ENCODE measurements around the gene CRTC3. TPM values are rescaled to one million over a fixed set of nuclear protein-coding genes. Genes with fewer than 3 reads are reported as not detected.

Gene CRTC3
- polyA plus RNA-seq, 2 donors, result 5.0 to 7.1 TPM

- no peaks in the 10 kb centered on the region for H3K27me3 ChIP-seq (ENCODE audit: control insufficient read depth in 1 of 2, insufficient read depth in 2 of 2, low read length in 2 of 2)
- no peak overlapping the region for H3K4me3 ChIP-seq (ENCODE audit: low read depth in 1 of 2, low read length in 2 of 2)
- H3K27ac ChIP-seq (ENCODE audit: low read depth in 2 of 2, low read length in 1 of 2), result no peak overlapping the region
- H3K9me3 ChIP-seq (ENCODE audit: control insufficient read depth in 2 of 2, insufficient read depth in 1 of 2, low read depth in 1 of 2, low read length in 1 of 2), result no peaks in the 10 kb centered on the region
- H3K4me1 ChIP-seq (ENCODE audit: control insufficient read depth in 2 of 2, insufficient read depth in 2 of 2, low read length in 1 of 2), result peaks cover 2% of the 10 kb centered on the region in 2 donors
- H3K36me3 ChIP-seq (ENCODE audit: control insufficient read depth in 2 of 2, insufficient read depth in 2 of 2, low read length in 1 of 2), result no peaks in the 10 kb centered on the region
Measured at GRCh38 chr15:90565866-90566265, 36.1 kb downstream of the CRTC3 start.

DNA sequence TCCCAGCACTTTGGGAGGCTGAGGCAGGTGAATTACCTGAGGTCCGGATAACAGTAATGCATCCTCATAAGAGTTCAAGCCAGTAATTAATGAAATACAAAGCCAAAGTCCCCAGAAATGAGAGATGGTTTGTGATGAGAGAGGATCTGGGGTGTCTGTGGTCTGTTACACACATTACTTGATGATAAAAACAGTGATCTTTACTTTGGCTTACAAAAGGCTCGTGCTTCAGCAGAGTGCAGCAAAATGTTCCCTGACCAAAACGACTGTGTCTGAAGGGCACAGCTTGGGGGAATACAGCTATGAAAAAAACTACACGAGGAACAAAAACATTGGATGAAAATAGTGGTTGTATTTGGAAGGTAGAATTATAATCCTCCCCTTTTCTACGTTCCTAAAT is 40.9 kb downstream of the CRTC3 start:
- Histone ChIP-seq H3K4me3 (ENCODE audit: low read depth in 1 of 2, low read length in 2 of 2) (no peak overlapping the region), H3K36me3 (ENCODE audit: control insufficient read depth in 2 of 2, insufficient read depth in 2 of 2, low read length in 1 of 2) (no peaks in the 10 kb centered on the region), H3K27me3 (ENCODE audit: control insufficient read depth in 1 of 2, insufficient read depth in 2 of 2, low read length in 2 of 2) (no peaks in the 10 kb centered on the region), H3K27ac (ENCODE audit: low read depth in 2 of 2, low read length in 1 of 2) (no peak overlapping the region), H3K4me1 (ENCODE audit: control insufficient read depth in 2 of 2, insufficient read depth in 2 of 2, low read length in 1 of 2) (no peaks in the 10 kb centered on the region), H3K9me3 (ENCODE audit: control insufficient read depth in 2 of 2, insufficient read depth in 1 of 2, low read depth in 1 of 2, low read length in 1 of 2) (no peaks in the 10 kb centered on the region)
- WGBS, 2 donors, result 55 to 56% methylated on average over 5 of the region's 5 CpGs

- H3K4me1 ChIP-seq (ENCODE audit: control insufficient read depth in 2 of 2, insufficient read depth in 2 of 2, low read length in 1 of 2), result no peaks in the 10 kb centered on the region
- 45 to 53% methylated on average over 4 of the region's 4 CpGs for WGBS, 2 donors
- H3K36me3 ChIP-seq (ENCODE audit: control insufficient read depth in 2 of 2, insufficient read depth in 2 of 2, low read length in 1 of 2), result no peaks in the 10 kb centered on the region
- no peaks in the 10 kb centered on the region for H3K9me3 ChIP-seq (ENCODE audit: control insufficient read depth in 2 of 2, insufficient read depth in 1 of 2, low read depth in 1 of 2, low read length in 1 of 2)
- H3K27ac ChIP-seq (ENCODE audit: low read depth in 2 of 2, low read length in 1 of 2), result peak overlapping the region; percentile 0 to 57
- no peak overlapping the region for H3K4me3 ChIP-seq (ENCODE audit: low read depth in 1 of 2, low read length in 2 of 2)
- H3K27me3 ChIP-seq (ENCODE audit: control insufficient read depth in 1 of 2, insufficient read depth in 2 of 2, low read length in 2 of 2), result no peaks in the 10 kb centered on the region
Measured at GRCh38 chr15:90571063-90571541, 41.4 kb downstream of the CRTC3 start.

DNA sequence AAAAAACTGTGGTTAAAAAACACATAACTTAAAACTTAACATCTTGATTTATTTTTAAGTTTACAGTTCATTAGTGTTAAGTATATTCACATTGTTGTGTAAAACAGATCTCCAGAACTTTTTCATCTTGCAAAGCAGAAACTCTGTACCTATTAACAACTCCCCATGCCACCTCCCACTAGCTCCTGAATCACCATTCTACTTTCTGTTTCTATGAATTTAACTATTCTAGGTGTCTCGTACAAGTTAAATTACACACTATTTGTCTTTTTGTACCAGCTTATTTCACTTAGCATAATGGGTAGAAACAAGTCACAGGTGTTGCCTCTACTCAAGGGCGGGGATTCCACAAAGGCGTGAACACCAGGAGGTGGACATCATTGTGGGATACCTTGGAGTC is 43.2 kb downstream of the CRTC3 start:
- Histone ChIP-seq H3K36me3 (ENCODE audit: control insufficient read depth in 2 of 2, insufficient read depth in 2 of 2, low read length in 1 of 2) (peaks cover 0 to 2% of the 10 kb centered on the region in 2 donors), H3K27ac (ENCODE audit: low read depth in 2 of 2, low read length in 1 of 2) (no peak overlapping the region), H3K4me1 (ENCODE audit: control insufficient read depth in 2 of 2, insufficient read depth in 2 of 2, low read length in 1 of 2) (no peaks in the 10 kb centered on the region), H3K27me3 (ENCODE audit: control insufficient read depth in 1 of 2, insufficient read depth in 2 of 2, low read length in 2 of 2) (no peaks in the 10 kb centered on the region), H3K4me3 (ENCODE audit: low read depth in 1 of 2, low read length in 2 of 2) (no peak overlapping the region), H3K9me3 (ENCODE audit: control insufficient read depth in 2 of 2, insufficient read depth in 1 of 2, low read depth in 1 of 2, low read length in 1 of 2) (no peaks in the 10 kb centered on the region)
- WGBS, 2 donors, result 90 to 92% methylated on average over 3 of the region's 3 CpGs

DNA sequence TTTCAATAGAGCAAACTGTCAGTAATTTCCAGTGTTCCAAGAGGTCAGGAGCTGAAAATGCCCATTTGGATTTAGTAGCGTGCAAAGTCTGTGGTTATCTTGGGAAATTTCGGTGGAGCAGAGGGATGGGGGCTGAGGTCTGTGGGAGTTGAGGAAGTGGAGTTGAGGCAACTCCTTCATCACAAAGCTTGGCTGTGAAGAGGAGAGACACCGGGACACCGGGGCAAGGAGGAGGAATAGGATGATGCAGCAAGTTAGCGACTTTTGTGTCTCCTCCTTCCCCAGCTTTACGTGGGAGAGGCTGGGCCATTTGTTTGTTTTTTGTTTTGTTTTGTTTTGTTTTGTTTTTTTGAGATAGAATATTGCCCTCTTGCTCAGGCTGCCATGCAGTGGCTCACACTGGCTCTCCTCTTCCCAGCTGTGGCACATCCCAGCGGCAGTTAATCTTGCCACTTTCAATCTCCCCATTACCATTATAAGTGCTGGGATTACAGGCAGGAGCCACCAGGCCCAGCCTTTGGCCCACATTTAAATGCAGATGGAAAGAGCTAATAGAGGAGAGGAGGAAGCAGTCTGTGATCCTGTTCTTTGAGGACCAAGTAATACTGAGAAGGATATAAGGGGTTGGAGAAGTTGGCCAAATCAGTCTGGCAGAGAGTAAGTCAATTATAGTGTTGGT is 47.1 kb downstream of the CRTC3 start:
- Histone ChIP-seq H3K36me3 (ENCODE audit: control insufficient read depth in 2 of 2, insufficient read depth in 2 of 2, low read length in 1 of 2) (peaks cover 0 to 2% of the 10 kb centered on the region in 2 donors), H3K4me3 (ENCODE audit: low read depth in 1 of 2, low read length in 2 of 2) (no peak overlapping the region), H3K27ac (ENCODE audit: low read depth in 2 of 2, low read length in 1 of 2) (no peak overlapping the region), H3K4me1 (ENCODE audit: control insufficient read depth in 2 of 2, insufficient read depth in 2 of 2, low read length in 1 of 2) (peaks cover 3 to 6% of the 10 kb centered on the region in 2 donors), H3K27me3 (ENCODE audit: control insufficient read depth in 1 of 2, insufficient read depth in 2 of 2, low read length in 2 of 2) (no peaks in the 10 kb centered on the region), H3K9me3 (ENCODE audit: control insufficient read depth in 2 of 2, insufficient read depth in 1 of 2, low read depth in 1 of 2, low read length in 1 of 2) (no peaks in the 10 kb centered on the region)
- 91% methylated on average over 7 of the region's 7 CpGs for WGBS, 2 donors

DNA sequence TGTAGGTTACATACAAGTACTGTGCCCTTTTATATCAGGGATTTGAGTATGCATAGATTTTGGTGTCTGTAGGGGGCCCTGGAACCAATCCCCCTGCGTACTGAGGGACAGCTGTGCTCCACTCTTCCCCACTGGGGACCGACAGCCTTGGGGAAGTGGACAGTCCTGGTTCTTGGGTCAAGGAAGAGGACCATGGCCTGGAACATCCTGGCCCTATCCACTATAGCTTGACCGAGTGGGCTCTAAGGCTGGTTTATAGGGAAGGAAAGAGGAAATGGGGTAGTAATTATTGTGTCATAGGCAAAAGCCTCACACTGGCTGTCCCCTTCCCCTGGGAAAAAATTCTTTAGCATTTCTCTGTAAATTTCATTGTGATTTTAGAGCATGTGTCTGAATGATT is 49.5 kb downstream of the CRTC3 start:
- WGBS, 2 donors, result 83 to 89% methylated on average over 3 of the region's 3 CpGs
- Histone ChIP-seq H3K27ac (ENCODE audit: low read depth in 2 of 2, low read length in 1 of 2) (peak overlapping the region in 1 of 2 donors; percentile 27), H3K9me3 (ENCODE audit: control insufficient read depth in 2 of 2, insufficient read depth in 1 of 2, low read depth in 1 of 2, low read length in 1 of 2) (no peaks in the 10 kb centered on the region), H3K4me1 (ENCODE audit: control insufficient read depth in 2 of 2, insufficient read depth in 2 of 2, low read length in 1 of 2) (peaks cover 3 to 6% of the 10 kb centered on the region in 2 donors), H3K36me3 (ENCODE audit: control insufficient read depth in 2 of 2, insufficient read depth in 2 of 2, low read length in 1 of 2) (peaks cover 0 to 2% of the 10 kb centered on the region in 2 donors), H3K4me3 (ENCODE audit: low read depth in 1 of 2, low read length in 2 of 2) (no peak overlapping the region), H3K27me3 (ENCODE audit: control insufficient read depth in 1 of 2, insufficient read depth in 2 of 2, low read length in 2 of 2) (no peaks in the 10 kb centered on the region)

- Histone ChIP-seq H3K27ac (ENCODE audit: low read depth in 2 of 2, low read length in 1 of 2) (no peak overlapping the region), H3K36me3 (ENCODE audit: control insufficient read depth in 2 of 2, insufficient read depth in 2 of 2, low read length in 1 of 2) (peaks cover 0 to 2% of the 10 kb centered on the region in 2 donors), H3K4me1 (ENCODE audit: control insufficient read depth in 2 of 2, insufficient read depth in 2 of 2, low read length in 1 of 2) (peaks cover 3 to 6% of the 10 kb centered on the region in 2 donors), H3K27me3 (ENCODE audit: control insufficient read depth in 1 of 2, insufficient read depth in 2 of 2, low read length in 2 of 2) (no peaks in the 10 kb centered on the region), H3K4me3 (ENCODE audit: low read depth in 1 of 2, low read length in 2 of 2) (no peak overlapping the region), H3K9me3 (ENCODE audit: control insufficient read depth in 2 of 2, insufficient read depth in 1 of 2, low read depth in 1 of 2, low read length in 1 of 2) (no peaks in the 10 kb centered on the region)
- WGBS, 2 donors, result 62 to 72% methylated on average over 5 of the region's 5 CpGs
Measured at GRCh38 chr15:90580099-90580498, 50.4 kb downstream of the CRTC3 start.

DNA sequence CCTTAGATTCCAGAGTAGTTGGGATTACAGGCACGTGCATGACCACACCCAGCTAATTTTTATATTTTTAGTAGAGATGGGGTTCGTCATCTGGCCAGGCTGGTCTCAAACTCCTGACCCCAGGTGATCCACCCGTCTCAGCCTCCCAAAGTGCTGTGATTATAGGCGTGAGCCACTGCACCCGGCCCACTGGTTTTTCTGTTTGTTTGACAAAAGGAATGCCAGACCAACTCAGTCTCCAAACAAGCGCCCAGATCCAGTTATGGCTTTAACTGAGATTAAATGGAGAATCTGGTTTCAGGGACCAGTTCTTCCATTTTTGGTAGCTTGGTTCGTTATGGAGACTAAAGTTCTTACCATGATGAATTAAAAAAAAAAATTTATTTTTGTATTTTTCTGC is 50.8 kb downstream of the CRTC3 start:
- WGBS, 2 donors, result 63 to 71% methylated on average over 7 of the region's 7 CpGs
- H3K36me3 ChIP-seq (ENCODE audit: control insufficient read depth in 2 of 2, insufficient read depth in 2 of 2, low read length in 1 of 2), result peaks cover 0 to 2% of the 10 kb centered on the region in 2 donors
- no peak overlapping the region for H3K4me3 ChIP-seq (ENCODE audit: low read depth in 1 of 2, low read length in 2 of 2)
- no peaks in the 10 kb centered on the region for H3K9me3 ChIP-seq (ENCODE audit: control insufficient read depth in 2 of 2, insufficient read depth in 1 of 2, low read depth in 1 of 2, low read length in 1 of 2)
- H3K27ac ChIP-seq (ENCODE audit: low read depth in 2 of 2, low read length in 1 of 2), result no peak overlapping the region
- H3K27me3 ChIP-seq (ENCODE audit: control insufficient read depth in 1 of 2, insufficient read depth in 2 of 2, low read length in 2 of 2), result no peaks in the 10 kb centered on the region
- peaks cover 3 to 6% of the 10 kb centered on the region in 2 donors for H3K4me1 ChIP-seq (ENCODE audit: control insufficient read depth in 2 of 2, insufficient read depth in 2 of 2, low read length in 1 of 2)

DNA sequence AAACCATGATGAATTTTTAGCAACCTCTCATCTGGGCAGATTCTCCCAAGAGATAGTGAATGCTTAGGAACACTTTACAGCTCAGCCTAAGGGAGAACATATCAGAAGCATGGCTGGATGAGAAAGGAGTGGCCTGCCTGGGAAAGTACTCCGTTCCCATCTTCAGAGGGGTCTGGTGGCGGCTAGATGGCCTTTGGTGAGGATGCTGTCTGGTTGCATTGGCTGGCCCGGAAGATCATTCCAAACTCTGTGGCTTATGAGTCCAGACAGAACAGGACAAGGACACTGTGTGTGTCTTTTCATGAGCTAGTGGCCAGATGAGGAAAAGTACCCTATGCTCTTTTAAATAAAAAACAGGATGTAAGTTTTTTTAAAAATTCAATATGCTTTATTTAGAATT is 51.2 kb downstream of the CRTC3 start:
- H3K4me3 ChIP-seq (ENCODE audit: low read depth in 1 of 2, low read length in 2 of 2), result no peak overlapping the region
- H3K36me3 ChIP-seq (ENCODE audit: control insufficient read depth in 2 of 2, insufficient read depth in 2 of 2, low read length in 1 of 2), result peaks cover 0 to 2% of the 10 kb centered on the region in 2 donors
- no peaks in the 10 kb centered on the region for H3K27me3 ChIP-seq (ENCODE audit: control insufficient read depth in 1 of 2, insufficient read depth in 2 of 2, low read length in 2 of 2)
- no peaks in the 10 kb centered on the region for H3K9me3 ChIP-seq (ENCODE audit: control insufficient read depth in 2 of 2, insufficient read depth in 1 of 2, low read depth in 1 of 2, low read length in 1 of 2)
- peaks cover 3 to 6% of the 10 kb centered on the region in 2 donors for H3K4me1 ChIP-seq (ENCODE audit: control insufficient read depth in 2 of 2, insufficient read depth in 2 of 2, low read length in 1 of 2)
- peak overlapping the region; percentile 12 to 28 for H3K27ac ChIP-seq (ENCODE audit: low read depth in 2 of 2, low read length in 1 of 2)
- WGBS, 2 donors, result 86 to 88% methylated on average over 3 of the region's 3 CpGs

GRCh38 chr15:90581771-90582352 is 52.1 kb downstream of the CRTC3 start:
- no peaks in the 10 kb centered on the region for H3K9me3 ChIP-seq (ENCODE audit: control insufficient read depth in 2 of 2, insufficient read depth in 1 of 2, low read depth in 1 of 2, low read length in 1 of 2)
- H3K4me3 ChIP-seq (ENCODE audit: low read depth in 1 of 2, low read length in 2 of 2), result no peak overlapping the region
- 77% methylated on average over 6 of the region's 6 CpGs for whole genome bisulfite sequencing, 2 donors
- H3K36me3 ChIP-seq (ENCODE audit: control insufficient read depth in 2 of 2, insufficient read depth in 2 of 2, low read length in 1 of 2), result no peaks in the 10 kb centered on the region
- H3K27me3 ChIP-seq (ENCODE audit: control insufficient read depth in 1 of 2, insufficient read depth in 2 of 2, low read length in 2 of 2), result no peaks in the 10 kb centered on the region
- peaks cover 3 to 6% of the 10 kb centered on the region in 2 donors for H3K4me1 ChIP-seq (ENCODE audit: control insufficient read depth in 2 of 2, insufficient read depth in 2 of 2, low read length in 1 of 2)
- H3K27ac ChIP-seq (ENCODE audit: low read depth in 2 of 2, low read length in 1 of 2), result no peak overlapping the region

All from esophagus (tissue), 2 donors.